ENCODE measurements around the gene NEXMIF.
"Not testable (repeated sequence)": the region's sequence is repeated elsewhere in the genome, so short reads cannot be mapped to it uniquely, and the experiment has no call there.

Gene NEXMIF

GRCh38 chrX:74922922-74923543 is 2.2 kb downstream of the NEXMIF start:
- H3K4me3 ChIP-seq (ENCODE audit: low read depth, low read length) = peak overlapping the region; percentile 71
- TF ChIP-seq, protein P1, sequence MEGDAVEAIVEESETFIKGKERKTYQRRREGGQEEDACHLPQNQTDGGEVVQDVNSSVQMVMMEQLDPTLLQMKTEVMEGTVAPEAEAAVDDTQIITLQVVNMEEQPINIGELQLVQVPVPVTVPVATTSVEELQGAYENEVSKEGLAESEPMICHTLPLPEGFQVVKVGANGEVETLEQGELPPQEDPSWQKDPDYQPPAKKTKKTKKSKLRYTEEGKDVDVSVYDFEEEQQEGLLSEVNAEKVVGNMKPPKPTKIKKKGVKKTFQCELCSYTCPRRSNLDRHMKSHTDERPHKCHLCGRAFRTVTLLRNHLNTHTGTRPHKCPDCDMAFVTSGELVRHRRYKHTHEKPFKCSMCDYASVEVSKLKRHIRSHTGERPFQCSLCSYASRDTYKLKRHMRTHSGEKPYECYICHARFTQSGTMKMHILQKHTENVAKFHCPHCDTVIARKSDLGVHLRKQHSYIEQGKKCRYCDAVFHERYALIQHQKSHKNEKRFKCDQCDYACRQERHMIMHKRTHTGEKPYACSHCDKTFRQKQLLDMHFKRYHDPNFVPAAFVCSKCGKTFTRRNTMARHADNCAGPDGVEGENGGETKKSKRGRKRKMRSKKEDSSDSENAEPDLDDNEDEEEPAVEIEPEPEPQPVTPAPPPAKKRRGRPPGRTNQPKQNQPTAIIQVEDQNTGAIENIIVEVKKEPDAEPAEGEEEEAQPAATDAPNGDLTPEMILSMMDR (IDR thresholded peaks at IDR 0.05; ENCODE audit: insufficient read depth, low read depth, low read length, missing control alignments) = no peak
- peak; percentile 91 for DNase-seq (ENCODE audit: low read depth)

DNA sequence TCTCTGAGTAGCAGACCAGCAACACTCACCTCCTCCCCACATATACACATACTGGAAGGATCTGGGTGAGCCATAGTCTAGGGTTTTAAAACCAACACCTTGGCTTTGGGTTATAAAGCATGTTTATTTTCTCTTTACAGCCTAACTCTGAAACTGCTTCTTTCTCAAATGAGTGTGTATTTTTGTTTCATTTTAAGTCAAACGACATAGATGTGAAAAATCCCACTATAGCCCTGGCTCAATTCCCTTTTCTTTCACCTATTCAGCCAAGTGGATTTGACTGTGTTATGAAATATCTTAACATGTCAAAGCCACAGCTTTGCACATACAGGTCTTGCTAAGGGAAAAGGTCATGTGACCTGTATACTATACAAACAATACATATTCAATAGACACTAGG is 13.8 kb downstream of the NEXMIF start:
- TF ChIP-seq, protein P1 (IDR thresholded peaks at IDR 0.05; ENCODE audit: insufficient read depth, low read depth, low read length, missing control alignments) = no peak
- no peak overlapping the region for H3K4me3 ChIP-seq (ENCODE audit: low read depth, low read length)
- DNase-seq (ENCODE audit: low read depth) = peak; percentile 76

DNA sequence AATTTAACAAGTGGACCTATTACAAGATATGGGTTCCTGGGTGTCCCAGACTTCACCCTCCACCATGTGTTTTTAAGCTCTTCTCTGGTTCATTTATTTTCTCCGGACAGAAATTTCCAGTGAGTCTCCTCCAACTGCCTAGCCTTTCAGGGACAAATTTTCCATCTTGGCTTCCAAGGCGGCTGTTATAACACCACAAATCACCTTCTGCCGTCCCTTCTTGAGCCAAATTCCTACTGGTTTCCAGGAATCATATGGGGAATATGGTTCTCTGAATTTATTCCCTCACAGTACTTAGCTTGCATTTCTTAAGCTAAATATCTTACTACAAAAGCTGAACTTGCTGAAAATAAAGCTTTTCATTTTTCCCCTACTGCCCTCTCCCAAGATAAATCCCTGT is 18.8 kb downstream of the NEXMIF start:
- H3K4me3 ChIP-seq (ENCODE audit: low read depth, low read length) = no peak overlapping the region
- no peak for DNase-seq (ENCODE audit: low read depth)
- TF ChIP-seq, protein P1 (IDR thresholded peaks at IDR 0.05; ENCODE audit: insufficient read depth, low read depth, low read length, missing control alignments) = no peak

DNA sequence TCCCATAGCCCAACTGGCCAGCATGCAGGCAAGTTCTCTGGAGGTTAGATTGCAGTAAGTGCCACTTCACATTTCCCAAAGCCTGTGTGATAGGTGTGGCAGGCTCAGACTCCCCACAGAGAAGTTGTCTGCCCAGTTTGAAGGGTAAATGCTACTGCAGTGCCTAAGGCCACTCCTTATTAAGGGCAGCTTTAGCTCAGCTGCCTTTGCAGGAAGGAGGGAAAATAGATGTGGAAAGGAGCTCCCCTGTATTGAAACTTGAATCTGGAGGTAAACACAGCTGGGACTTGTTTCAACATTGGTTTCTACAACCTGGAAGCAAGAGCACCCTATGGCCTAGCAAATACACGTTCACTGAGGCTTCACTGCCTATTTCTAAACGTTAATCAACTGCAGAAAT is 22.4 kb downstream of the NEXMIF start:
- DNase-seq (ENCODE audit: low read depth) = no peak
- no peak overlapping the region for H3K4me3 ChIP-seq (ENCODE audit: low read depth, low read length)
- TF ChIP-seq, protein P1 (IDR thresholded peaks at IDR 0.05; ENCODE audit: insufficient read depth, low read depth, low read length, missing control alignments) = no peak

DNA sequence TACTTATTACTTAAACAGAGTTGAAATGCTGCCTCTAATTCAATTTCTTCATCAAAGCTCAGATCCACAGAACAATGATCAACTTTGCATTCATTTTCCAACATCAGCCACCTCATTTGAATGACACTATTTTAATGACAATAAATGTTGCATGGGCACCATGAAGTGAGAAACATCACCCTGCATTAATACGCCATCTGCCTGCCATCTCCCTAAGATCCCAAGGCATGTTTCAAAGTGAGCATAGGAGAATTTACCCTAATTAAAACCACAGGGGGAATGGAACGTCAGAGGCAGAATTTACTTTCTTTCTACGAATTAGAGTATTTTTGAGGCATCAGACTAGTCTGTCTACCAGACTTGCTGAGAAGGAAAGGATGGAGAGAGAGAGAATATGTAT is 32.7 kb downstream of the NEXMIF start:
- TF ChIP-seq, protein P1 (IDR thresholded peaks at IDR 0.05; ENCODE audit: insufficient read depth, low read depth, low read length, missing control alignments) = no peak
- DNase-seq (ENCODE audit: low read depth) = no peak
- H3K4me3 ChIP-seq (ENCODE audit: low read depth, low read length) = no peak overlapping the region

GRCh38 chrX:74890676-74891430 is 34.4 kb downstream of the NEXMIF start:
- DNase-seq (ENCODE audit: low read depth) = peak; percentile 89
- TF ChIP-seq, protein P1 (IDR thresholded peaks at IDR 0.05; ENCODE audit: insufficient read depth, low read depth, low read length, missing control alignments) = no peak
- peak overlapping the region; percentile 39 for H3K4me3 ChIP-seq (ENCODE audit: low read depth, low read length)

DNA sequence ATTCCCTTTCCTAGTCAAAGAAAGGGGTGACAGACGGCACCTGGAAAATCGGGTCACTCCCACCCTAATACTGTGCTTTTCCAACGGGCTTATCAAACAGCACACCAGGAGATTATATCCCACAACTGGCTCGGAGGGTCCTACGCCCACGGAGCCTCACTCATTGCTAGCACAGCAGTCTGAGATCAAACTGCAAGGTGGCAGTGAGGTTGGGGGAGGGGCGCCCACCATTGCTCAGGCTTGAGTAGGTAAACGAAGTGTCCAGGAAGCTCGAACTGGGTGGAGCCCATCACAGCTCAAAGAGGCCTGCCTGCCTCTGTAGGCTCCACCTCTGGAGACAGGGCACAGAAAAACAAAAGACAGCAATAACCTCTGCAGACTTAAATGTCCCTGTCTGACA is 42.9 kb downstream of the NEXMIF start:
- H3K4me3 ChIP-seq (ENCODE audit: low read depth, low read length); DNase-seq (ENCODE audit: low read depth): not testable (repeated sequence)
